SK-N-SH (cell line): ENCODE results near the gene VPS51.

Experiments used
- MEF2A ChIP-seq: IDR thresholded peaks from 2 replicates; pipeline ENCODE4 v1.4.0; 2012; ENCODE audit warnings: low read depth, borderline replicate concordance
- POLR2AphosphoS5 ChIP-seq: IDR thresholded peaks from 2 replicates; pipeline ENCODE4 v1.6.1; 2012; ENCODE audit warnings: low read depth, low read length
- TF ChIP-seq, protein P1 (sequence below): fragments of 200-600 bp; sonication (generic); IDR thresholded peaks from 2 replicates; pipeline ENCODE4 v1.6.1; 2017; ENCODE audit warnings: antibody characterized with exemption, mild to moderate bottlenecking, moderate library complexity

DNA sequence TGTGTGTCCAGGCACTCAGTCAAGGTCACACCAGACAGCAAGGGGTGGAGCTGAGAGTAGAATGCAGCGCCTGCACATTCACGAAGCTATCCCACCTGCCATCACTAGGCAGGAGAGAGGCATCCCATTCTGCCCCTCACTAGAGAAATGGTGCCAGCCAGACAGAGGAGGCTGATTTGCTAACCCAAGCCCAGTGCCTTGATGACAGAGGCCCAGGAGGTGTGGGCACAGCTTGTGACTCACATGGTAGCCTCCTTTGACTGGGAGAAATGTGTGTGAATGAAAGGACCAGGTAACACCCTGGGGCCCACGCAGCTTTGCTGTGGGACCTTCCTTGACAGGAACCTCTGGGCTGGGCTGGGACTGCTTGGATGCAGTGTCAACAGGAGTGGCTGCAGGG is 32.5 kb upstream of the VPS51 start:
- no peak for TF ChIP-seq MEF2A
- no peak for TF ChIP-seq POLR2AphosphoS5
- TF ChIP-seq, protein P1, sequence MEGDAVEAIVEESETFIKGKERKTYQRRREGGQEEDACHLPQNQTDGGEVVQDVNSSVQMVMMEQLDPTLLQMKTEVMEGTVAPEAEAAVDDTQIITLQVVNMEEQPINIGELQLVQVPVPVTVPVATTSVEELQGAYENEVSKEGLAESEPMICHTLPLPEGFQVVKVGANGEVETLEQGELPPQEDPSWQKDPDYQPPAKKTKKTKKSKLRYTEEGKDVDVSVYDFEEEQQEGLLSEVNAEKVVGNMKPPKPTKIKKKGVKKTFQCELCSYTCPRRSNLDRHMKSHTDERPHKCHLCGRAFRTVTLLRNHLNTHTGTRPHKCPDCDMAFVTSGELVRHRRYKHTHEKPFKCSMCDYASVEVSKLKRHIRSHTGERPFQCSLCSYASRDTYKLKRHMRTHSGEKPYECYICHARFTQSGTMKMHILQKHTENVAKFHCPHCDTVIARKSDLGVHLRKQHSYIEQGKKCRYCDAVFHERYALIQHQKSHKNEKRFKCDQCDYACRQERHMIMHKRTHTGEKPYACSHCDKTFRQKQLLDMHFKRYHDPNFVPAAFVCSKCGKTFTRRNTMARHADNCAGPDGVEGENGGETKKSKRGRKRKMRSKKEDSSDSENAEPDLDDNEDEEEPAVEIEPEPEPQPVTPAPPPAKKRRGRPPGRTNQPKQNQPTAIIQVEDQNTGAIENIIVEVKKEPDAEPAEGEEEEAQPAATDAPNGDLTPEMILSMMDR, result no peak
